DND-41 (cell line): ENCODE data around the gene USP34.

Experiments used
- CTCF ChIP-seq: IDR thresholded peaks from 2 replicates; pipeline ENCODE4 v1.5.1; 2012; ENCODE audit warnings: borderline replicate concordance, low read length, moderate library complexity, mild to moderate bottlenecking; ENCODE audit not compliant: poor library complexity, severe bottlenecking; ENCODE audit errors: extremely low read depth
- EZH2 ChIP-seq: IDR thresholded peaks from 3 replicates; pipeline ENCODE4 v1.6.1; 2012; ENCODE audit warnings: borderline replicate concordance, low read depth, mild to moderate bottlenecking, moderate library complexity, low read length, inconsistent platforms; ENCODE audit not compliant: severe bottlenecking

GRCh38 chr2:61229936-61230335 lies 241.0 kb downstream of the USP34 start:
- no peak for TF ChIP-seq CTCF
- no peak for TF ChIP-seq EZH2
